Glutamatergic neuron (in vitro differentiated cells): ENCODE results near the gene CIDEA. TPM values are rescaled to one million over a fixed set of nuclear protein-coding genes. Genes with fewer than 3 reads are reported as not detected.

Experiments used
- DNase-seq: peaks from one replicate; pipeline ENCODE4 v3.0.0; 2022
- H3K27ac Mint-ChIP-seq: one replicate; pipeline ENCODE4 v1.8.0; 2020; ENCODE audit warnings: mild to moderate bottlenecking, mixed read lengths, inconsistent platforms; ENCODE audit not compliant: unreplicated experiment
- H3K27me3 Mint-ChIP-seq: one replicate; pipeline ENCODE4 v1.8.0; 2020; ENCODE audit warnings: mild to moderate bottlenecking, moderate library complexity, mixed read lengths, inconsistent platforms; ENCODE audit not compliant: unreplicated experiment
- H3K36me3 Mint-ChIP-seq: one replicate; pipeline ENCODE4 v1.8.0; 2020; ENCODE audit warnings: mild to moderate bottlenecking, mixed read lengths, inconsistent platforms; ENCODE audit not compliant: unreplicated experiment
- H3K4me1 Mint-ChIP-seq: one replicate; pipeline ENCODE4 v1.8.0; 2020; ENCODE audit warnings: mild to moderate bottlenecking, low read depth, mixed read lengths, inconsistent platforms; ENCODE audit not compliant: unreplicated experiment
- H3K4me3 Mint-ChIP-seq: one replicate; pipeline ENCODE4 v1.8.0; 2020; ENCODE audit warnings: mild to moderate bottlenecking, mixed read lengths, inconsistent platforms; ENCODE audit not compliant: unreplicated experiment
- H3K9me3 Mint-ChIP-seq: one replicate; pipeline ENCODE4 v1.8.0; 2020; ENCODE audit warnings: mild to moderate bottlenecking, moderate library complexity, mixed read lengths, inconsistent platforms; ENCODE audit not compliant: unreplicated experiment
- total RNA-seq: library from RNA; stranded (reverse); fragmentation: NEBNext Ultra II Directional; extraction: Animal tissue kit (Norgen Biotek cat#: 25700); gene quantifications from one replicate; pipeline ENCODE4 v1.2.1, GENCODE V29; 2021; ENCODE audit not compliant: unreplicated experiment
- TF ChIP-seq, protein P1 (sequence below): fragments of 200-600 bp; sonication (generic); IDR thresholded peaks from one replicate; pipeline ENCODE4 v1.5.0; 2021; ENCODE audit not compliant: partially characterized antibody, unreplicated experiment

CIDEA gene
- total RNA-seq, 1 donor from 2014 or later = not detected

DNA sequence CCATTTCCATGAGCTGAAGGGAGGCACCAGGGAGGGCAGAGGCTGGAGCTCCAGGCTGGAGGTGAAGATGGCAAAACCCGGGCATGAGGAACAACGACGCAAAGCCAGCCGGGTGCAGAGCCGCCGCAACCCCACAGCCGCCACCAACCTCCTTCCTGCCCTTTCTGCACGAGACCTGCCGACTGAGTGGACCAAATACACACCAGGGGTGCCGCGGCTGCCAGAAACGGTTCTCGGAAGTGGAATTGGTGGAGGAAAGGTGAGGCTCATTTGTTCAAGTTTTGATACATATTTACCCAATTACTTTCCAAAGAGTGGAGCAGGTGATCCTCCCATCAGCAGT, 8.4 kb upstream of the CIDEA start:
- Mint-ChIP-seq H3K36me3 (peaks cover 5% of the 10 kb centered on the region), H3K27ac (no peak overlapping the region), H3K9me3 (peaks cover 5% of the 10 kb centered on the region), H3K4me3 (no peak overlapping the region), H3K27me3 (peaks cover 12% of the 10 kb centered on the region), H3K4me1 (peaks cover 14% of the 10 kb centered on the region)
- no peak for DNase-seq
- TF ChIP-seq, protein P1, sequence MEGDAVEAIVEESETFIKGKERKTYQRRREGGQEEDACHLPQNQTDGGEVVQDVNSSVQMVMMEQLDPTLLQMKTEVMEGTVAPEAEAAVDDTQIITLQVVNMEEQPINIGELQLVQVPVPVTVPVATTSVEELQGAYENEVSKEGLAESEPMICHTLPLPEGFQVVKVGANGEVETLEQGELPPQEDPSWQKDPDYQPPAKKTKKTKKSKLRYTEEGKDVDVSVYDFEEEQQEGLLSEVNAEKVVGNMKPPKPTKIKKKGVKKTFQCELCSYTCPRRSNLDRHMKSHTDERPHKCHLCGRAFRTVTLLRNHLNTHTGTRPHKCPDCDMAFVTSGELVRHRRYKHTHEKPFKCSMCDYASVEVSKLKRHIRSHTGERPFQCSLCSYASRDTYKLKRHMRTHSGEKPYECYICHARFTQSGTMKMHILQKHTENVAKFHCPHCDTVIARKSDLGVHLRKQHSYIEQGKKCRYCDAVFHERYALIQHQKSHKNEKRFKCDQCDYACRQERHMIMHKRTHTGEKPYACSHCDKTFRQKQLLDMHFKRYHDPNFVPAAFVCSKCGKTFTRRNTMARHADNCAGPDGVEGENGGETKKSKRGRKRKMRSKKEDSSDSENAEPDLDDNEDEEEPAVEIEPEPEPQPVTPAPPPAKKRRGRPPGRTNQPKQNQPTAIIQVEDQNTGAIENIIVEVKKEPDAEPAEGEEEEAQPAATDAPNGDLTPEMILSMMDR = no peak

- H3K9me3 Mint-ChIP-seq = peaks cover 5% of the 10 kb centered on the region
- H3K27me3 Mint-ChIP-seq = peaks cover 17% of the 10 kb centered on the region
- peaks cover 5% of the 10 kb centered on the region for H3K36me3 Mint-ChIP-seq
- H3K27ac Mint-ChIP-seq = no peak overlapping the region
- no peak overlapping the region for H3K4me3 Mint-ChIP-seq
- peak; percentile 68 for DNase-seq
- TF ChIP-seq, protein P1 = no peak
- H3K4me1 Mint-ChIP-seq = peaks cover 17% of the 10 kb centered on the region
Measured at GRCh38 chr18:12246849-12247808, 7.0 kb upstream of the CIDEA start.

DNA sequence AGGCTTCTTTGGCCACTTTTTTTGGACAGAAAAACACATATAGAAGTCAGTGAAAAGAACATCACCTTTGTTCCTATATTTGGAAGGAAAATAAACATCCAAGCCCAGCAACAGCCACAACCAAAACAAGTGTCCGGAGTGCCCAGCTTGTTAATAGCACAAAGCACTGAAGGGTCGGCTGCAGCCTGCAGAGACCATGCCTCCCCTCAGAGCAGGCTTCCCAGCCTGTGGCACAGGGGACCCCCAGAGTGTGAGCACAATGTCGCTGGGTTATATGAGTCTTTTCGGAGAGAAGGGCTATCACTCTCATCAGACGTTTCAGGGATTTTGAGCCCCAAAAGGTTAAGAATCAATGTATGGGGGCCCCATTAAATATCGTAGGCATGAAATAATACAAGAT, 6.2 kb upstream of the CIDEA start:
- H3K27ac Mint-ChIP-seq = no peak overlapping the region
- H3K4me1 Mint-ChIP-seq = peaks cover 19% of the 10 kb centered on the region
- H3K9me3 Mint-ChIP-seq = peaks cover 5% of the 10 kb centered on the region
- DNase-seq = no peak
- H3K36me3 Mint-ChIP-seq = peaks cover 5% of the 10 kb centered on the region
- TF ChIP-seq, protein P1 = no peak
- H3K27me3 Mint-ChIP-seq = peaks cover 19% of the 10 kb centered on the region
- no peak overlapping the region for H3K4me3 Mint-ChIP-seq

GRCh38 chr18:12248926-12249720, 5.0 kb upstream of the CIDEA start:
- H3K4me3 Mint-ChIP-seq = no peak overlapping the region
- peaks cover 14% of the 10 kb centered on the region for H3K4me1 Mint-ChIP-seq
- peaks cover 20% of the 10 kb centered on the region for H3K27me3 Mint-ChIP-seq
- H3K36me3 Mint-ChIP-seq = no peaks in the 10 kb centered on the region
- TF ChIP-seq, protein P1 = no peak
- peaks cover 2% of the 10 kb centered on the region for H3K9me3 Mint-ChIP-seq
- peak overlapping the region; percentile 54 for H3K27ac Mint-ChIP-seq
- no peak for DNase-seq
